A549 treated with ZK216348 at 1 μM for 4 hours (cell line): Measurements from ENCODE around the gene ZNF710. TPM values are rescaled to one million over a fixed set of nuclear protein-coding genes. Genes with fewer than 3 reads are reported as not detected.

ENCODE experiments used
- total RNA-seq: library from RNA; stranded (reverse); fragments of 200-300 nt; extraction: Qiagen RNA extraction; gene quantifications from 5 replicates; pipeline ENCODE4 v1.2.3, GENCODE V29; 2022; ENCODE audit warnings: low read depth

ZNF710 gene
- total RNA-seq, result 12.3 to 16.3 TPM (median 15.9 TPM) in 5 replicates

GRCh38 chr15:90001062-90001682 is at the start of gene ZNF710:
Gene ZNF710, plus strand, starts transcription at chr15:90001324. Its CDS starts 65,814 bp downstream, at chr15:90067138.

GRCh38 chr15:90101969-90102890 is 101.1 kb downstream of the ZNF710 start, which contains the start of gene IDH2:
Gene IDH2, minus strand, starts transcription at chr15:90102468. Its CDS starts 78 bp downstream, at chr15:90102390.

Other genes with a start within 250 kb of the ZNF710 start
- gene MESP2, start 225.0 kb upstream of the ZNF710 start, total RNA-seq, result 0.44 to 0.95 TPM (median 0.65 TPM) in 4 of 5 replicates, not detected in the other
- 49.2 to 71.8 TPM (median 63.0 TPM) in 5 replicates for gene ANPEP, start 186.5 kb upstream of the ZNF710 start, total RNA-seq
- gene AP3S2, start 107.3 kb upstream of the ZNF710 start, total RNA-seq, result 36.0 to 82.2 TPM (median 44.7 TPM) in 5 replicates
- gene ARPIN, start 88.4 kb upstream of the ZNF710 start, total RNA-seq, result 8.9 to 13.5 TPM (median 11.4 TPM) in 5 replicates
- gene IDH2, start 101.1 kb downstream of the ZNF710 start, total RNA-seq, result 37.7 to 52.5 TPM (median 43.7 TPM) in 5 replicates
- gene SEMA4B, start 200.0 kb downstream of the ZNF710 start, total RNA-seq, result 65.5 to 114 TPM (median 101 TPM) in 5 replicates
- gene CIB1, start 232.6 kb downstream of the ZNF710 start, total RNA-seq, result 168 to 225 TPM (median 205 TPM) in 5 replicates
- 3.7 to 5.7 TPM (median 4.7 TPM) in 5 replicates for gene GDPGP1, start 232.9 kb downstream of the ZNF710 start, total RNA-seq
- gene TTLL13, start 248.2 kb downstream of the ZNF710 start, total RNA-seq, result 0.11 to 0.43 TPM (median 0.16 TPM) in 4 of 5 replicates, not detected in the other